Neutrophil (primary cell): ENCODE data around the gene TIRAP.

Source experiments
- H3K27ac ChIP-seq: fragments of 200-600 bp; sonication (generic); 2 replicates; pipeline ENCODE4 v1.5.1; 2016; ENCODE audit warnings: mild to moderate bottlenecking, moderate library complexity
- H3K27me3 ChIP-seq: fragments of 200-600 bp; sonication (generic); 2 replicates; pipeline ENCODE4 v1.6.0; 2016; ENCODE audit warnings: mild to moderate bottlenecking
- H3K36me3 ChIP-seq: fragments of 200-600 bp; sonication (generic); 2 replicates; pipeline ENCODE4 v1.5.1; 2017
- H3K4me1 ChIP-seq, 2 experiments: fragments of 200-600 bp in 1 of 2; sonication (generic) in 1 of 2; 1 replicate in 1 of 2; 2 replicates in 1 of 2; pipeline versions ENCODE4 v1.5.1 to v1.6.1; 2013 to 2016; ENCODE audit warnings: low read depth in 1 of 2, low read length in 1 of 2, mild to moderate bottlenecking in 1 of 2, moderate library complexity in 1 of 2; ENCODE audit not compliant: control insufficient read depth in 1 of 2, insufficient read depth in 1 of 2
- H3K4me3 ChIP-seq, 2 experiments: fragments of 200-600 bp in 1 of 2; sonication (generic) in 1 of 2; 1 replicate in 1 of 2; 2 replicates in 1 of 2; pipeline ENCODE4 v1.5.1; 2013 to 2016; ENCODE audit warnings: low read depth in 1 of 2, low read length in 1 of 2, mild to moderate bottlenecking in 1 of 2, moderate library complexity in 1 of 2
- H3K9me3 ChIP-seq: fragments of 200-600 bp; sonication (generic); 2 replicates; pipeline ENCODE4 v1.5.1; 2016
- CTCF ChIP-seq: fragments of 200-600 bp; sonication (generic); IDR thresholded peaks from 2 replicates; pipeline ENCODE4 v1.5.1; 2016; ENCODE audit warnings: antibody characterized with exemption

The TIRAP gene

GRCh38 chr11:126284829-126285228 lies 1.9 kb downstream of the TIRAP start:
- Histone ChIP-seq H3K4me3 (peak overlapping the region; percentile 85 to 90), H3K4me1 (peaks cover 48 to 50% of the 10 kb centered on the region in 2 experiments)

GRCh38 chr11:126288237-126288636 lies 5.3 kb downstream of the TIRAP start:
- no peak overlapping the region for H3K4me3 ChIP-seq
- H3K27ac ChIP-seq, result peak overlapping the region; percentile 0
- H3K36me3 ChIP-seq, result peaks cover 54% of the 10 kb centered on the region
- TF ChIP-seq CTCF, result no peak
- H3K27me3 ChIP-seq, result no peaks in the 10 kb centered on the region
- no peaks in the 10 kb centered on the region for H3K9me3 ChIP-seq
- peaks cover 19 to 20% of the 10 kb centered on the region in 2 experiments for H3K4me1 ChIP-seq

More at GRCh38 chr11:126284829-126285228, 1.9 kb downstream of the TIRAP start:
- Histone ChIP-seq H3K27ac (peak overlapping the region; percentile 99), H3K9me3 (no peaks in the 10 kb centered on the region), H3K27me3 (no peaks in the 10 kb centered on the region), H3K36me3 (peaks cover 22% of the 10 kb centered on the region)
- no peak for TF ChIP-seq CTCF

- peaks cover 81% of the 10 kb centered on the region for H3K36me3 ChIP-seq
- H3K4me3 ChIP-seq, result no peak overlapping the region
- peaks cover 0 to 4% of the 10 kb centered on the region in 2 experiments for H3K4me1 ChIP-seq
- TF ChIP-seq CTCF, result no peak
- H3K27ac ChIP-seq, result no peak overlapping the region
- H3K9me3 ChIP-seq, result no peaks in the 10 kb centered on the region
- no peaks in the 10 kb centered on the region for H3K27me3 ChIP-seq
Measured at GRCh38 chr11:126290887-126291286, 8.0 kb downstream of the TIRAP start.

- Histone ChIP-seq H3K9me3 (no peaks in the 10 kb centered on the region), H3K4me1 (peaks cover 0 to 4% of the 10 kb centered on the region in 2 experiments), H3K27me3 (no peaks in the 10 kb centered on the region), H3K4me3 (no peak overlapping the region), H3K27ac (peak overlapping the region; percentile 32), H3K36me3 (peaks cover 90% of the 10 kb centered on the region)
- TF ChIP-seq CTCF, result no peak
Measured at GRCh38 chr11:126293726-126294125, 10.8 kb downstream of the TIRAP start.

GRCh38 chr11:126297004-126297403 lies 14.1 kb downstream of the TIRAP start:
- no peaks in the 10 kb centered on the region for H3K9me3 ChIP-seq
- H3K27me3 ChIP-seq, result no peaks in the 10 kb centered on the region
- H3K4me3 ChIP-seq, result no peak overlapping the region
- H3K4me1 ChIP-seq, result peaks cover 0 to 4% of the 10 kb centered on the region in 2 experiments
- TF ChIP-seq CTCF, result no peak
- peaks cover 78% of the 10 kb centered on the region for H3K36me3 ChIP-seq
- H3K27ac ChIP-seq, result no peak overlapping the region
